Effector memory CD4-positive, alpha-beta T cell (primary cell): ENCODE measurements around the gene PTPRM.

Experiments used
- DNase-seq, 3 donors: peaks; one replicate each; pipeline ENCODE4 v3.0.0-alpha.2; 2020
- H3K27ac ChIP-seq: 2 replicates; pipeline ENCODE4 v1.7.0; 2013; ENCODE audit warnings: mild to moderate bottlenecking, low read length, moderate library complexity; ENCODE audit not compliant: insufficient read depth, poor library complexity, severe bottlenecking
- H3K27me3 ChIP-seq: replicated peaks from 2 replicates; pipeline ENCODE4 v1.7.0; 2013; ENCODE audit warnings: mild to moderate bottlenecking, low read length; ENCODE audit not compliant: insufficient read depth, control insufficient read depth, poor library complexity, severe bottlenecking
- H3K36me3 ChIP-seq: 2 replicates; pipeline ENCODE4 v1.7.0; 2013; ENCODE audit warnings: mild to moderate bottlenecking, low read length, moderate library complexity; ENCODE audit not compliant: control insufficient read depth, insufficient read depth
- H3K4me1 ChIP-seq: 2 replicates; pipeline ENCODE4 v1.7.0; 2013; ENCODE audit warnings: low read length, mild to moderate bottlenecking; ENCODE audit not compliant: control insufficient read depth, insufficient read depth, poor library complexity, severe bottlenecking
- H3K4me3 ChIP-seq: 2 replicates; pipeline ENCODE4 v1.7.0; 2013; ENCODE audit warnings: low read length, low read depth, mild to moderate bottlenecking; ENCODE audit not compliant: insufficient read depth, poor library complexity, severe bottlenecking
- H3K9me3 ChIP-seq: 2 replicates; pipeline ENCODE4 v1.7.0; 2013; ENCODE audit warnings: mild to moderate bottlenecking, low read length, moderate library complexity; ENCODE audit not compliant: control insufficient read depth
- total RNA-seq, 3 donors: gene quantifications; one replicate each; lab custom pipeline; 2026; lab: John Stamatoyannopoulos, UW

Gene PTPRM
- 36.0 to 58.7 (median 45.3) reads per million in 3 donors for total RNA-seq

DNA sequence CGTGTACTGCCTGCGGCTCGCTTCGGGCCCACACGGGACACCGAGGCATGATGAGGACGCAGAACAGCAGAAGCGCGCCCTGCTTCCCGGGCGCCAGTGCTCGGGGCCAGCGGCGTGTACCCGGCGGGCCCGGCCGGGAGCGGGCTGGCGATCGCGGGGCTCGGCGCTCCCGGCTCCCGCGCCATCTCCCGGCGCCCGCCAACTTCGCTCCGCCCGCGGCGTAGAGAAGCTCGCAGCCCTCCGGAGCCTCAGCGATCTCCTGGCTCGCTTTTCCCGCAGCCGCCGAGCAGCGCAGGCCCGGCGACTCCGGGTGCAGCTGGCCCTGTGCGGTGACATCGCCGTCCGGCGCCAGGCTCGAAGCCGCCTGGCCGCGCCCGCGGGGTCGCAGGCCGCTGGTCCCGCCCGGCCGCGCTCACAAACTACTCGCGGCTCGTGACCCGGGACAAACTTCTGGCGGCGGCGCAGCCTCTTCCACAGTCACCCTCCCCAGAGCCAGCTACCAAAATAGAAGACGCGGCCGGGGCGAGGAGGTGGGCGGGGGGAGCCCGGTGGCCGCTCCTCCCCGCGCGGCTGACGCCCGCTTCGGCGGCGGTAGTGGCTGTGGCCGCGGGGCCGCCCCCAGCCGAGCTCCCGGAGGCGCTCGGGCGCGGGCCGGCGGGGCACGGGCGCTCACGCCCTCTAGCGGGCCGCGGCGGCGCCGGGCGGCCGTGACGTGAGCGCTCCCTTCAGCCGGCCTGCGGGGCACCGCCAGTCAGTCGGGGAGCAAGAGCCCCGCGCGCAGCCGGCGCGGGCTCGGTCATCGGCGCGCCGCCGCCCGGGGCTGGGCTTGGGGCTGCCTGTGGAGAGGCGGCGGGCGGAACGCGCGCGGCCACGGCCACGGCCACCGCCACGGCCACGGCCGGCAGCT lies at the start of gene PTPRM:
TSS of gene PTPRM (plus strand) at position 750 of the 907 bp plus-strand sequence. CDS start 503 bp downstream, outside the sequence.
- Histone ChIP-seq H3K27ac (peak within 1 kb of the TSS; percentile 37), H3K9me3 (no peaks in the 10 kb centered on the region), H3K36me3 (no peaks in the 10 kb centered on the region), H3K4me3 (peak within 1 kb of the TSS; percentile 52), H3K27me3 (peaks cover 20% of the 10 kb centered on the region), H3K4me1 (no peaks in the 10 kb centered on the region)
- DNase-seq = peak; percentile 20 to 41 (median 36)

DNA sequence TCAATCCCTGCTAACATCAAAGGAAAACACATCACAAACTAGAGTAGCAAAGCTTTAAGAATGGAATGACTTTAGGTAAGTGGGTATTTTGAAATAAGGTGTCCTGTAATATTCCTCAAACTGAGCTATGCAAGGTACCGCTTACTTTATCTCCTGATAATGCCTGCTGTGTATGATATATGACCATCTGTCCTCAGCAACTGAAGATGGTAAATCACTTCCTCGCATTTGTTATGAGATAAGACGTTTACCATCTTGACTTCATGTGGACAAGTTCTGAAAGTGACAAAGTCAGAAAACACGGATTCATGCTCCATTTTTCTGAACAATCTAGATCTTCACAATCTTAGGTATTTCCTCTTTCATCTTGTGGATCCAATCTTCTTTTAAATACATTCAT lies 49.3 kb upstream of the PTPRM start:
- H3K36me3 ChIP-seq = no peaks in the 10 kb centered on the region
- no peaks in the 10 kb centered on the region for H3K4me1 ChIP-seq
- no peak for DNase-seq
- H3K4me3 ChIP-seq = no peak overlapping the region
- no peak overlapping the region for H3K27ac ChIP-seq
- H3K9me3 ChIP-seq = no peaks in the 10 kb centered on the region
- no peaks in the 10 kb centered on the region for H3K27me3 ChIP-seq

DNA sequence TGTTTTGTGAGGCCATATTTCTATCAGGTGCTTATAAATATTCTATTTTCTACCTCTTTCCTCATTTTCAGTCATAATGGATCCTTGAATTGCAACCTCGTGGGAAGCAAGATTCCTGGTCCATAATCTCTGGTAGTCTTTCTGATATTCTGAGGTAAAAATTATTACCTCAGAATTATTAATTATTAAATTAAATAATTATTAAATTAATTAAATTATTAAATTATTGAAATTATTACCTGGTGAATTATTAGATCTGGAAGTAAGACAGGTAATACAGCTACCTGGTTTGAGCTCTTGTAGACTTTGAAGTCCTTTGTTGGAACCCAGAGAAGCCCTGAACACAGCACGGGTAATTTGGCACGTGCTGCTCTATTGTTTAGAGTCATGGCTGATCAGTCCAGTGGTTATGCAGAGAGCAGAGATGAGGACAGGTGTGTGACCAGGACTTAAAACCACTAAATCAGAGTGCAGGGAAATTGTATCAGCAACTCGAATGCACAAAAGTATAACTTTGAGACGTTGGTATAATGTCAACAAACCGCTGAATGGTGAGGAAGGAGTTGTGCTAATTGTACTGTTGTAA lies 46.8 kb upstream of the PTPRM start:
- Histone ChIP-seq H3K27me3 (no peaks in the 10 kb centered on the region), H3K4me1 (no peaks in the 10 kb centered on the region), H3K27ac (no peak overlapping the region), H3K4me3 (no peak overlapping the region), H3K9me3 (no peaks in the 10 kb centered on the region), H3K36me3 (no peaks in the 10 kb centered on the region)
- DNase-seq = no peak

DNA sequence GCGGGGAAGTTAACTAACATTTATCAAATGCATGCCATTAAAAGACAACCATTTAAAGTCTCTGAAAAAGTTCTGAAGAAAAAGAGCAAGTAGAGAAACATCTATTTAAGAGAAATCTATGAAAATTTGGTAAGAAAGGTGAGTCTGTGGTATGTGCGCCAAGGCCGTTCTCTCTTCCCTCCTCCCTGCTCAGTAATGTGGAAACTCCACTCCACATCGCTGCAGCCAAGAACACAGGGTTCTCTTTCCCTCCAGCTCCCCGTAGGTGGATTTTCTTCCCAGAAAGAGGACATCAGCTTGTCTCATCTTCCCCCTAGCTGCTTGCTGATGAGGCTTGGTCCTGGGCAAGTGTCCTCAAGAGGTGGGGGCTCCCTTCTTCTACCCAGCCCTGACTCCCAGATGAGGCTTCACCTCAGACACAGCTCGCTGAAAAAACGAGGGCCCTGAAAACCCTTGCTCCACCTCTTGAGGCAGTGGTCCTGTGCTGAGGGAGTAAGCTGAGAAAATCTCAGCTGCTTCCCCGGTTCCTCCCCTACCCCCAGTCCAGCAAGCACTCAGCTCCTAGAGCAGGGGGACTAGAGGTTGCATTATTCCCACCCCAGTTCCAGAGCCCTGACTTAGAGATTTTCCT lies 45.8 kb upstream of the PTPRM start:
- H3K9me3 ChIP-seq = no peaks in the 10 kb centered on the region
- H3K27me3 ChIP-seq = no peaks in the 10 kb centered on the region
- no peak overlapping the region for H3K4me3 ChIP-seq
- H3K4me1 ChIP-seq = no peaks in the 10 kb centered on the region
- no peaks in the 10 kb centered on the region for H3K36me3 ChIP-seq
- no peak overlapping the region for H3K27ac ChIP-seq
- DNase-seq = no peak

DNA sequence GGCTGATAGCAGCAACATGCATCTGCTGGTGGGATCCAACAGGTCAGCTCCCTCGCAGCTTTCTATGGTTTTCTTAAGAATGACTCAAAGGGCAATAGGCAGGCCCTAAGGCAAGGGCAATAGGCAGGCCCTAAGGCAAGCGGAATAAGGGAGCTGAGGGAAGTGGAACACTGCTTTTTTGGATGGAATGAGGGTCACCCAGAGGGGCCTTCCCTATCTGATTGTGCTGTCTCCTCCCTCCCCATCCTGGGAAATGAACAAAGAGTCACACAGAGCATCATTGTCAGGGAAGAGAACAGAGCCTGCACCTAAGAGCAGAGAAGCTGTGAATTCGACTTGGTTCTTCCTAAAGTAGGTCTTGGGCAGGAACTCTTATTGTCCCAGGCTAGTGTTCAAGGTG lies 43.3 kb upstream of the PTPRM start:
- no peaks in the 10 kb centered on the region for H3K9me3 ChIP-seq
- no peak overlapping the region for H3K4me3 ChIP-seq
- no peaks in the 10 kb centered on the region for H3K27me3 ChIP-seq
- no peak overlapping the region for H3K27ac ChIP-seq
- H3K4me1 ChIP-seq = no peaks in the 10 kb centered on the region
- H3K36me3 ChIP-seq = no peaks in the 10 kb centered on the region
- no peak for DNase-seq

DNA sequence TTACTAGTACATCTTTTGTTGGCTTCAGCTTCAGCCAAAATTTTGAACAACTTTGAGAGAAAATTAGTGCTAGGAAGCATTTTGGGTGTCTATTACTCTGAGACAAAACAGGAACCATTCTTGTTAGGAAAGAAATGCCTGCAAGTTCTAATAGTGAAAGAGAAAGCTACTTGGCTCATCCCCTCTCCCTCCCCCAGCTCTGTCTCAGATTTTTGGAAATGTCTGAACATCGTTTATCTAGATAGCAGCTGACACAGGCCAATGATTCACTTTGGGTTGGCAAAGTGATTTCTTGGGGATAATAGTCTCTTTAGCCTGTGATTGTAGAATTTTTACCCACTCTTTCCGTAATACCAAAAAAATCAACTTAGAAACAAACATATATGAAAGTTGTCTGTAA lies 42.3 kb upstream of the PTPRM start:
- no peak for DNase-seq
- Histone ChIP-seq H3K4me1 (no peaks in the 10 kb centered on the region), H3K27me3 (no peaks in the 10 kb centered on the region), H3K4me3 (no peak overlapping the region), H3K36me3 (no peaks in the 10 kb centered on the region), H3K27ac (no peak overlapping the region), H3K9me3 (no peaks in the 10 kb centered on the region)

DNA sequence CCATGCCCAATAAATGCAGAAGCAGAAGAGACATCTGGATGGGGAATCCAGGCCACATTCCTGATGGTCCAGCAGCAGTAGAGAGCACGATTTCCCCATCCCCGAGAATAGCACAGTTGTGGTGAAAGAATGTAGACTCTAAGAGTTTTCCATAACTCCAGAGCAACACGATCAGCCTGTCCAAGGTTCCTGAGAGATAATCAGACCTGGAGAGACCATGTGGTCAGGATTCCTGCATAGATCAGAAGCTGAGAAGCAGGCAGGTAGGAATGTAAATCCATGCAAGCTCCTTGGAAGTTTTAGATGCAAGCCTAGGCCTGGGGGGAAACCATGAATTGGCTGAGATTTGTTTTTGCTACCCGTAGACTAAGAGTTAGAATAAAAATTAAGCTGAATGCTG lies 34.2 kb upstream of the PTPRM start:
- no peak for DNase-seq
- H3K36me3 ChIP-seq = no peaks in the 10 kb centered on the region
- H3K9me3 ChIP-seq = no peaks in the 10 kb centered on the region
- H3K27ac ChIP-seq = no peak overlapping the region
- no peaks in the 10 kb centered on the region for H3K27me3 ChIP-seq
- no peaks in the 10 kb centered on the region for H3K4me1 ChIP-seq
- H3K4me3 ChIP-seq = no peak overlapping the region

DNA sequence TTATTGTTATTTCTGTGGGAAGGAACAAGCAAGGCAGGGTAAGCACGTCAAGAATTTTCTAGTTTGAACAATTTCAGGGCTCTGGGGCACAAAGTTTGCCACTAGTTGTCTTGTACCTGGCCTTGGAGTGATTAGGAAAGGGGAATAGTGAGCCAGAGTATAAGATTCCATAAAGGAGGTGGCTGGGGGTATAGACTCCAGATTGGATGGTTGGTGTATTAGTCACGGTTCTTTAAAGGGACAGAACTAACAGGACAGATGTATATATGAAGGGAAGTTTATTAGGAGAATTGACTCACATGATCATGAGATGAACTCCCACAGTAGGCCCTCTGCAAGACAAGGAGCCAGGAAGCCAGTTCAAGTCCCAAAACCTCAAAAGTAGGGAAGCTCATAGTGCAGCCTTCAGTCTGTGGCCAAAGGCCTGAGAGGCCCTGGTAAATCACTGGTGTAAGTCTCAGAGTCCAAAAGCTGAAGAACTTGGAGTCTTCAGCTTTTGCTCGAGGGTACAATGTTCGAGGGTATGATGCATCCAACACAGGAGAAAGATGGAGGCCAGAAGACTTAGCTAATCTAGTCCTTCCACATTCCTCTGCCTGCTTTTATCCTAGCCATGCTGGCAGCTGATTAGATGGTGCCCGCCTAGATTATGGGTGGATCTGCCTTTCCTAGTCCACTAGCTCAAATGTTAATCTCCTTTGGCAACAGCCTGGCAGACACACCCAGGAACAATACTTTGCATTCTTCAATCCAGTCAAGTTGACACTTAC lies 31.5 kb upstream of the PTPRM start:
- no peak for DNase-seq
- no peak overlapping the region for H3K27ac ChIP-seq
- no peak overlapping the region for H3K4me3 ChIP-seq
- no peaks in the 10 kb centered on the region for H3K36me3 ChIP-seq
- H3K27me3 ChIP-seq = no peaks in the 10 kb centered on the region
- H3K4me1 ChIP-seq = no peaks in the 10 kb centered on the region
- H3K9me3 ChIP-seq = no peaks in the 10 kb centered on the region

DNA sequence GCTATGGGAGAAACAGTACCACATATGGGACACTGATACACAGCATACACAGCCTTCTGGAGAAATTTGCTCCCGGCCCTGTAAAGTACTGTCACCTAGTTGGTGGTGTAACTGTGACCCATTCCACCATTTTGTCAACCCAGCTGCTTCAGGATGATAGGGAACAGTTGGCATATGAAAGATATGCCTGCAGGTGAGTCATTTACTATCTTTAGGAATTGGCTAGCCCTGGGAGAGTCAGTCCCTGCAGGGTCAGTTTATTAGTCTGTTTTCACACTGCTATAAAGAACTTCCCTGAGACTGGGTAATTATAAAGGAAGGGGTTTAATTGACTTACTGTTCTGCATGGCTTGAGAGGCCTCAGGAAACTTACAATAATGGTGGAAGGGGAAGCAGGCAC lies 30.0 kb upstream of the PTPRM start:
- DNase-seq = no peak
- Histone ChIP-seq H3K27me3 (no peaks in the 10 kb centered on the region), H3K4me3 (no peak overlapping the region), H3K27ac (no peak overlapping the region), H3K4me1 (no peaks in the 10 kb centered on the region), H3K36me3 (no peaks in the 10 kb centered on the region), H3K9me3 (no peaks in the 10 kb centered on the region)
